Islet of Langerhans (tissue), 1 donor: ENCODE data around the gene KIAA1143.

Source experiments
- FAIRE-seq: peaks from one replicate; lab custom pipeline; 2011; peaks lifted over from hg19 to GRCh38; lab: Jason Lieb, UNC

KIAA1143 gene

DNA sequence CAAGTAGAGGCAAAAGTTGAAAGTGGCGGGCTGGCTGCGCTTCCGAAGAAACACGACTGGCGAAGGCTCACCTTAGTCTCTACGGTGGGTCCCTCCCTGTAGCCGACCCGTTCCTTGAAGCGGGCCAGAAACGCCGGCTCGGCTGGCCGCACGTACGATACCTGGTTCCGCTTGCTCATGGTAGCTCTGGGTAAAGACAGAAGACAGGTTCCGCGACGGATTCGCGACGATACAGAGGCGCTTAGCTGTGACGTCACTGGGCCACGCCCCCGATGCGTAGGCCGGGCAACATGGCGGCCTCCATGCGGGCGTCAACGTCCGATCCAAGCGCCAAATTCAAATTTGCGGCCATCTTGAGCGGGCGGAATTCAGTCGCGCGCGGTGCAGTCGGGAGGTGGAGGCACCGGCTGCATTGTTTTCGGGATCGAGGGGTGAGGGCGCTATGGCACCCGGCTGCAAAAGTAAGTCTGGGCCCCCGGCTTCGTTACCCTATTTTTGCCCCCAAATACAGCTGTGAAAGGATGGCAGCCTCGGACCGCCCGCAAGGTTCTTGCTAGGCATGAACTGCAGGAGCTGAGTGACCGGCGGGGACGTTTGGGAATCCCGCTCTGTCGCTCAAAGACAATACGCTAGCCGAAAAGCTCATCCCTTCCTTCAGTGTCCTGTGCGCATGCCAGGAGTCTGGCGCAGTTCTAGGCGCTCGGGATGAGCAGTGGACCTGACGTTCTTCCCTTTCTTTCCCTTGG is at the start of gene KIAA1143, which contains the start of gene KIF15:
Gene KIAA1143 (minus strand): TSS at position 196 of the 746 bp plus-strand sequence. CDS start 17 bp downstream, at position 179.
Gene KIF15 (plus strand): TSS at position 371 of the 746 bp plus-strand sequence. CDS start 72 bp downstream, at position 443.
- FAIRE-seq: no peak

DNA sequence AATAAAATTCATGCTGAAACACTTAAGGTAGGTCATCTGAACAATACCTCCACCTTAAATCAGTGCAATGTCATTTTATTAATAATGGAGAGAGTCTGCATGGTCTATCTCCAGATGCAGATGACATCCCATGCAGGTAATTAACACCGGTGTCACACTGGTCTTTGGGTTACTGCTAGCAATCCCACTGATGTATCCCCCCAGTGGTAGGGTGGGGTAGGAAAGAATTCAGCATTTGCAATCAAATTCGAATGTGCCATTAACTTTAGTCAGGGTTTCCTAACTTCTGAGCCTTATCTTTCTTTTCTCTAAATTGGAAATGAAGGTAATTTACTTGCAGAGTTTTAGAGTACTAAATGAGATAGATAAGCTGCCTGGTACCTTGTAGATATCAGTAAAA is 44.5 kb upstream of the KIAA1143 start:
- no peak for FAIRE-seq

DNA sequence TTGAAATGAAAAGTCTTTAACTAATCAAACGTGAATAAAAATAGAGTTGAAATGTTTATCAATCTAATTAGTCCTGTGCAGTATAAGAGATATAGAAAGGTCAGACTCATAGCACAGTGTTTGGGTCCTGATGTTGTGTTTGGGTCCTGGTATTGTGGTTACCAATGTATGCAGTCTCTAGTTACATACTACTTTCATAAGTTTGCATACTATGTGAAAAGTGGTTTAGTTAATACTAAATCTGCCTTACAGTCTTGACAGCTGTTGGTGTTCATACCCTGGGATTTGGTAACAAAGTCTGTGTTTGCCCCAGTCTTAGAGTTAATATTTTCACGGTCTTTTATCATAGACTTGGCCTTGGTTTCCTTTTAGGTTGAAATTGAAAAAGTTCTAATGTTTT is 41.9 kb upstream of the KIAA1143 start:
- no peak for FAIRE-seq

DNA sequence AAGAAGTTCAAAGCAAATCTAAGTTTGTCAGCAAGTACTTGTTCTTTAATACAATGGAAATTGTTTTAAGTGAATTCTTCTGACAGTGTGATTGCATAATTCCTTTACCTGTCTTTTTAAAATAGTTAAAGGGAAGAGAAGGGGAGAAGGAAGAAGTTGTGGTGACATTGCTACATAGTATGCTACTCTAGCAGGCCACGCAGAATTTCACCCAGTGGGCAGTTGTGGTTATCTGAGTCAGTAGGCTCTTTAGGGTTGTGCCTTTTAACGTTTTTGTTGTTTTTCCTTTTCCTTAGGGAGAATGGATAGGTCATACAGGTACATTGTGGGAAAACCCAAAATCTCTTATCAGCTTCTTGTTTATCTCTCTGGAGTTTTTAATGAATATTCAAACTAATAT is 40.6 kb upstream of the KIAA1143 start:
- no peak for FAIRE-seq

DNA sequence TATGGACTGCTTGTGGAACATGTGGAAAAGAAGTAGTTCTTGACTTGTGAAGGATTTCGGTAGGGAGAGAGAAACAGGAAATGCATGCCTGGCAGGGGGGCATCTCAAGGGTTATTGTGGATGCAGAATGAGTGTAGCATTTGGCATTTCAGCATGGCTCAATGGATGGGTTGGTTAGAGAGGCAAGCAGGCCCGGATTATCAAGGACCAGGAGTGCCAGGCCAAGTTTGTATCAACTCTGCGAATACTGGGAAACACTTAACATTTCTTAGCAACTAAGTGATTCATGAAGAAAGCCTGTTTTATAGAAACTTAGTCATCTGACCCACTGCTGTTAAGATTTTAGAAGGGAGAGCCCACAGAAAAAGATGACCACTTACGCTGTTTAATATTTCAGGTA is 33.8 kb upstream of the KIAA1143 start:
- FAIRE-seq: no peak

DNA sequence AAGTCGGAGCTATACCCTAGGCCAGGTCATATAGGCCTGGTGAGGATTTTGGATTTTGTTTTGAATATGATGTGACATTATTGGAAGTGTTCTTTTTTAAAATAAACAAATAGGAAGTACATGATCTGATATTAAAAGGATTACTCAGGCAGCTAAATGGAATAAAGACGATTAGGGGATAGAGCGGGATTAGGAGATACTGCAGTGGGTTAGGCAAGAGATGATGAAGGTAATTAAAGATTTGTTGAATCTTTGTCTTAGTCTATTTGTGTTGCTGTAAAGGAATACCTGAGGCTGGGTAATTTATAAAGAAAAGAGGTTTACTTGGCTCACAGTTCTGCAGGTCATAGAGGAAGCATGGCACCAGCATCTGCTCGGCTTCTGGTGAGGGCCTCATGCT is 21.5 kb upstream of the KIAA1143 start:
- FAIRE-seq: no peak

DNA sequence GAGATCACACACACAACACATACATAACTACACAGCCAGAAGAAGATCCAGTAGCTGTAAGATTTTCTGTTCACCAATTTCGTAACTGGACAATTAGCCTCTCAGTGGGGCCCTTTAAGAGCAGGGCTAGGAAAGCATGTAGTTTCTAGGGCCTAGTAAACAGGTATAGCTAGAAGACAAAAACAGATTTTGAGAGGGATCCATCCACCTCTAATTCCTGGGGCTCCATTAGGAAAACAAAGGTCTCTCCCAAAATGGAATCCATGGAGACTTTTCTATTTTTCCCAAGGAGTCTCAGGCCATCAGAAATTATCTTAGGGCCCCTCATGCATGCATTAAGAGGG is 10.7 kb upstream of the KIAA1143 start:
- no peak for FAIRE-seq

DNA sequence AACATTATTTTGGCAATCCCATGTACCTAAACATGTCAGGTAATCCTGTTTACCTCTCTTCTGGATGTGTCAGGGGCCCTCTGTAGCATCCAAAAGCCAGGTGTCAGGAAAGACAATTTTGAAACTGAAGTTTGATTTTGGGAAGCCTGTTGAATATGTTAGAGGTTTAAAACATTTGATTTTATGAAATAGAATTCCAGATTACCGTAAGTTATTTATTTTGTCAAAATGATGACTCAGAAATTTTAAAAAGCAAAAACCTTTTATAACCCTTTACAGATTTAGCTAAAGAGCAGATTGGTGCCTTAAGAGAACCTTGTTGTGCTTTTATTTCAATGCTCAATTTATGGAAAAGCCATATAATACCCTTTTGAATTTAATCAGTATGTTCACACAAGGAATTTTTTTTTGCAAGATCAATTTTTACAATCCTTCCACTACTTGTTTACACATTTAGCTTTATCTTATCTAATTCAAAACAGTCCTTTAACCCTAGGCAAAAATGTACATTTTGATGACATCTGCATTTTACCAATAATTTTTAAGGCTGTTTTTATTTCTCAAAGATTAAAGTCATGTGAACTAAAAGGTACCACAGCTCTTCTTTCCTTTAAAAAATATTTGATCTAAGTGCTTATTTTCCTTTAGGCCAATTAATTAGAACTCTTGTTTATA is 10.1 kb upstream of the KIAA1143 start:
- no peak for FAIRE-seq

DNA sequence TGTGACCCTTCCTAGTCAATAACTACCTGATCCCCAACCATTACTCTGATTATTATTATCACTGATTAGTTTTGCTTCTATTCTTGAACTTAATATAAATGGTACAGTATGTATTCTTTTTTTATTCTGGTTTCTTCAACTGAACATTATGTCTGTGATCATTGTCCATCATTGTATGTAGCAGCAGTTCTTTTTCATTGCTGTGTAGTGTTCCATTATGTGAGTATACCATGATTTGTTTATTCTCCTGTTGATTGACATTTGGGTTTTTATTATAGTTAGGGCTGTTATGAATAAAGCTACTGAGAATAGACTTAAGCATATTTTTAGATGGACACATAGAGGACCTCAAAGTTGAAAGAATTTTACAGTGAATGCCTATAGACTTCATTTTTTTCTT is 2.8 kb upstream of the KIAA1143 start:
- FAIRE-seq: no peak

DNA sequence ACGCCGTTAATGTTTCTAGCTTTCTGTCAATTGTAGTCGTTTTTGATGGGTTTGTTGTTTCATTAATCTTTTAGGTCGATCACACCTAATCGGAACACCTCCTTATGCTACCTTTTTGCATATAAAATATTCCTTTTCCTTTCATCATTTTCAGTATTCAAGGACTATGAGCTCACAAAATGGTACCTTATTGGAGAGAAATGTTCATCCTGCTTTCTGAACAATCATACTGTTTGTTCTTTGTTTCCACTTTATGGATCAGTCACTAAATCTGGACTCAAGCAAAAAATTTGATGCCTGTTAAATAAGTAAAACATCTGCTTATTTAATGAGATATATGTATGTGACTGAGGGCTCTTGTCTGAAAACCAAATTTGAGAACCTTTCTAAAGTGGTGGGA is 1.3 kb upstream of the KIAA1143 start:
- FAIRE-seq: no peak

DNA sequence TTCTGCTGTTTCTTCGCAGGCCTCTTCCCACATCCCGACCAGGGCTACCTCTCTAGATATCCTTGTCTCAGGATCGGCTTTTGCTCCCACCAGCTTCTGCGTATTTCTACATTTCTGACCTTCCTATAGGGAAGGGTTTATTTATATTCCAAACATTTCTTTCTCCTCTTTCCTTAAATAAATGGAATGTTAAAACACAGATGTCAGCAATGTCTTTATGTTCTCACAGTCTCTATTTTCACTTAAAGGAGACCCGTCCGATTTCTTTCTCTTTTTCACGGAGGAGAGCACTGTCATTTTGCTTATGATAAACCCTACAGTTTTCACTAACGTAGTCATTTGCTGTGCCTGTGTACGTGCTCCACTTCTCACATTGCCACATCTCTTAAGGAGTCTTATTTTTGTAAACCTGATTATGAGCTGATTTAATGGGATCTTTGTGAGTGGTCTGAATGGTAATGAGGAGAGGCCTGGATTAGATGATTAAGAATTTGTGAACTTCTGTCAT is 805 bp upstream of the KIAA1143 start:
- FAIRE-seq: no peak

DNA sequence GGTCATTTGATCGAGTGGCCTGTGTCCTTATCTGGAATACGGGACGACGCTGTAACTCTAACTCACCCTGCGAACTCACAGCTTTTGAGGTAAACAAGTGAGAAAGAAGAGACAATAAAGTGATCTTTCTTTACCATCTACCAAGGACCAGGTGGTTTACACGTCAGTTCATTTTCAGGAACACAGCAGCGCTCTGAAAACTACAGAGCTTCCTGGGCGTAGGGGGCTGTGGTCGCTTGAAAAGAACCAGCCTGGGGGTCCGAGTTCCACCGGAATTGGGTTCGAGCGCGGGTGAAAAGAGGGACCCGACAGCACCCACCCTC is 357 bp downstream of the KIAA1143 start:
- no peak for FAIRE-seq

DNA sequence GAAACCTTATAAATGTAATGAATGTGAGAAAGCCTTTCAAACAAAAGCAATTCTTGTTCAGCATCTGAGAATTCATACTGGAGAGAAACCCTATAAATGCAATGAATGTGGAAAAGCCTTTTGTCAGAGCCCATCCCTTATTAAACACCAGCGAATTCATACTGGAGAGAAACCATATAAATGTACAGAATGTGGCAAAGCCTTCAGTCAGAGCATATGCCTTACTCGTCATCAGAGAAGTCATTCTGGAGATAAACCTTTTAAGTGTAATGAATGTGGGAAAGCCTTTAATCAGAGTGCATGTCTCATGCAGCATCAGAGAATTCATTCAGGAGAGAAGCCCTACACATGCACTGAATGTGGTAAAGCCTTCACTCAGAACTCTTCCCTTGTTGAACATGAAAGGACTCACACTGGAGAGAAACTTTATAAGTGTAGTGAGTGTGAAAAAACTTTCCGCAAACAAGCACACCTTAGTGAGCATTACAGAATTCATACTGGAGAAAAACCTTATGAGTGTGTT is 26.7 kb downstream of the KIAA1143 start:
- no peak for FAIRE-seq

DNA sequence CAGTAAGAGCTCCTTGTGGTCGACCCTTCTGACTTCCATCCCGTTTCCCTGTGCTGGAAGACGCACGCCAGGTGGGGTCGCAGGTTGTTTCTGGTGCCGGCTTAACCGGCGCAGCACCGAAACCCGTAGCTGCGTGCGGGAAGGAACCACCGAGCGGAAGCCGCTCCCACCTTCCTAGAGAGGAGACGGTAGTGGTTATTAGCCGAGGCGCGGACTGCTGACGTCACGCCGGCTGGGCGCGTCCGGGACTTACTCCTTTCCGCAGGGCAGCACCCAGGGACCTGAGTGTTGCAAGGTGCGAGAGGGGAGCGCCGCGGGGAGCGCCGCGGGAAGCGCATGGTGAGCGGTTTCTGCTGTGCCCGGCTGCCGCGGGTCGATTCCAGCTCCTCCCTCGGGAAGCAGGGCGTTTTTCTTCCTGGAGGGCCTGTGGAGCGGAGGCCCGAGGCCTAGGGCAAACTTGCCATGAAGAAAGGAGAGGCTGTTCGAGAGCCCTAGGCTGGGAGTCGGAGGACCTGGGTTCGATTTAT is 32.0 kb downstream of the KIAA1143 start, which contains the start of gene ZNF501:
Gene ZNF501 (plus strand): TSS at position 252 of the 527 bp plus-strand sequence. CDS start 4,787 bp downstream, outside the sequence.
- FAIRE-seq: no peak

DNA sequence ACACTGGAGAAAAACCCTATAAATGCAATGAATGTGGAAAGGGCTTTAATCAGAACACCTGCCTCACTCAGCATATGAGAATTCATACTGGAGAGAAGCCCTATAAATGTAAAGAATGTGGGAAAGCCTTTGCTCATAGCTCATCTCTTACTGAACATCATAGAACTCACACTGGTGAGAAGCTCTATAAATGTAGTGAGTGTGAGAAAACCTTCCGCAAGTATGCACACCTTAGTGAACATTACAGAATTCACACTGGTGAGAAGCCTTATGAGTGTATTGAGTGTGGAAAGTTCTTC is 39.4 kb downstream of the KIAA1143 start:
- FAIRE-seq: no peak

DNA sequence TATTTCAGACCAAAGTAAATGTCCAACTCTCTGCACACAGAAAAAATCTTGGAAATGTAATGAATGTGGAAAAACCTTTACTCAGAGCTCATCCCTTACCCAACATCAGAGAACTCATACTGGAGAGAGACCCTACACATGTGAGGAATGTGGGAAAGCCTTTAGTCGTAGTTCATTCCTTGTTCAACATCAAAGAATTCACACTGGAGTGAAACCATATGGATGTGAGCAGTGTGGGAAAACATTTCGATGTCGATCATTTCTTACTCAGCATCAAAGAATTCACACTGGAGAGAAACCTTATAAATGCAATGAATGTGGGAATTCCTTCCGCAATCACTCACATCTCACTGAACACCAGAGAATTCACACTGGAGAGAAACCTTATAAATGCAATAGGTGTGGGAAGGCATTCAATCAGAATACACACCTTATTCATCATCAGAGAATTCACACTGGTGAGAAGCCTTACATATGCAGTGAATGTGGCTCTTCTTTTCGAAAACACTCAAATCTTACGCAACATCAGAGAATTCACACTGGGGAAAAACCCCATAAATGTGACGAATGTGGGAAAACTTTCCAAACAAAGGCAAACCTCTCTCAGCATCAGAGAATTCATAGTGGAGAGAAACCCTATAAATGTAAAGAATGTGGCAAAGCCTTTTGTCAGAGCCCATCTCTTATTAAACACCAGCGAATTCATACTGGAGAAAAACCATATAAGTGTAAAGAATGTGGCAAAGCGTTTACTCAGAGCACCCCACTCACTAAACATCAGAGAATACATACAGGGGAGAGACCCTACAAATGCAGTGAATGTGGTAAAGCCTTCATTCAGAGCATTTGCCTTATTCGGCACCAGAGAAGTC is 40.0 kb downstream of the KIAA1143 start:
- no peak for FAIRE-seq

DNA sequence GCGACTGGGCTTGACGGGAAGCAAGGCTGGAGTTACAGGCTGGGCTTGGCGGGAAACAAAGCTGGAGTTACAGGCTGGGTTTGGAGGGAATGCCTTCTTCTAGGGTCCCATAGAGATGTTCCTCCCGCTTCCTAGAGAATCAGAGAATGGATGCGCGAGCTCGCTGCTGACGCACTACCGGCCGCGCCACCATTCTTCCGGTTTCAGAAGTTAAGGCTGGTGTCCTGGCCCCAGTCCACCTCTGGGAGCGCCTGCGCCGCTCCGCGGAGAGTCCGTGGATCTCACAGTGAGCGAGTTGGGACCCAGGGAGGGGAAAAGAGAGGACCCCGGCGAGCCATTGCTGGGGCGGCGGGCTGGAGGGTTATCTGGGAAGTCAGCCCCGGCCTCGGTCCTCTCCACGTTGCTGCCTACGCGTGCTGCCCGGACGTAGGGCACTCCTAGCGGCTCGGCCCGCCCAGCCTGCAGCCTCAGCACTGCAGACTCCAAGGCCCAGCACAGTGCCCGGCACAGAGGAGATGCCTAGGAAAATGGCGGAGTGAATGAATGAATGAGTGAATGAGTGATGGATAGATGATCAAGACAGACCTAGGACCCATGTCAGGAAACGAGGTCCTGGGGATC is 48.9 kb downstream of the KIAA1143 start, which contains the start of gene ZNF502:
Gene ZNF502 (plus strand): TSS at position 206 of the 621 bp plus-strand sequence. CDS start 7,602 bp downstream, outside the sequence.
- no peak for FAIRE-seq
